Aorta (tissue), 5 donors: ENCODE data around the gene PAQR4. TPM values are rescaled to one million over a fixed set of nuclear protein-coding genes. Genes with fewer than 3 reads are reported as not detected.

Experiments
- ATAC-seq: fragments of 200-7000 bp; cut with Tn5 transposase; one replicate; pipeline ENCODE4 v1.9.1; 2022; ENCODE audit warnings: moderate library complexity; ENCODE audit not compliant: low FRiP score
- DNase-seq, 2 donors: peaks; one replicate each; pipeline ENCODE4 v3.0.0-alpha.2; 2020
- H3K27ac ChIP-seq, 2 donors: one replicate each; pipeline ENCODE4 v1.5.1; 2013; ENCODE audit warnings: low read length in 2 of 2, mild to moderate bottlenecking in 2 of 2, moderate library complexity in 2 of 2, control low read depth in 1 of 2, inconsistent platforms in 1 of 2, low read depth in 1 of 2
- H3K27me3 ChIP-seq, 2 donors: one replicate each; pipeline ENCODE4 v1.6.1; 2013; ENCODE audit warnings: control low read depth in 1 of 2, low read length in 1 of 2, mild to moderate bottlenecking in 1 of 2, moderate library complexity in 1 of 2; ENCODE audit not compliant: insufficient read depth in 2 of 2, control insufficient read depth in 1 of 2
- H3K36me3 ChIP-seq, 2 donors: one replicate each; pipeline ENCODE4 v1.6.1; 2013; ENCODE audit warnings: control low read depth in 1 of 2, low read length in 1 of 2, mild to moderate bottlenecking in 1 of 2; ENCODE audit not compliant: insufficient read depth in 2 of 2, control insufficient read depth in 1 of 2
- H3K4me1 ChIP-seq, 2 donors: one replicate each; pipeline ENCODE4 v1.6.1; 2013; ENCODE audit warnings: low read length in 2 of 2, control low read depth in 1 of 2, mild to moderate bottlenecking in 1 of 2, moderate library complexity in 1 of 2; ENCODE audit not compliant: insufficient read depth in 2 of 2, control insufficient read depth in 1 of 2
- H3K4me3 ChIP-seq, 2 donors: one replicate each; pipeline ENCODE4 v1.5.1; 2013; ENCODE audit warnings: low read length in 2 of 2, control low read depth in 1 of 2, mild to moderate bottlenecking in 1 of 2
- H3K9me3 ChIP-seq: one replicate; pipeline ENCODE4 v1.6.1; 2013; ENCODE audit warnings: mild to moderate bottlenecking, low read length; ENCODE audit not compliant: control insufficient read depth
- WGBS, 2 donors: extraction: QIAGEN DNeasy Blood & Tissue Kit; methylation state at CpG; one replicate each; pipeline ENCODE4 v1.1.7; 2013; 5-methylcytosine and 5-hydroxymethylcytosine counted together
- intact Hi-C, 2 donors: fragments of 100-400 bp; cut with DNase I; formaldehyde crosslinking; loops; one replicate each; pipeline versions ENCODE4 v1.14.2 to v1.15.0; 2022
- polyA plus RNA-seq, 2 donors: library from polyadenylated mRNA; stranded (reverse); fragments of 200-250 nt; gene quantifications; one replicate each; pipeline ENCODE4 v1.2.3, GENCODE V29; 2013
- total RNA-seq, 2 donors: library from RNA; stranded (reverse); fragmentation: NEBNext Ultra II Directional; extraction: Animal tissue kit (Norgen Biotek cat#: 25700); gene quantifications; one replicate each; pipeline ENCODE4 v1.2.1, GENCODE V29; 2021
- donor health status: healthy with polysubstance abuse.
- donor health status: Bipolar disorder and iron deficiency.
- donor health status: DM: no; HTN: no; CAD: no.
- donor health status: DM: no; HTN: no; CAD: no.
- donor health status: DM: yes; HTN: yes; CAD: no.

Gene PAQR4
- total and polyA plus RNA-seq, 4 donors = 1.5 to 5.7 (median 3.3) TPM

DNA sequence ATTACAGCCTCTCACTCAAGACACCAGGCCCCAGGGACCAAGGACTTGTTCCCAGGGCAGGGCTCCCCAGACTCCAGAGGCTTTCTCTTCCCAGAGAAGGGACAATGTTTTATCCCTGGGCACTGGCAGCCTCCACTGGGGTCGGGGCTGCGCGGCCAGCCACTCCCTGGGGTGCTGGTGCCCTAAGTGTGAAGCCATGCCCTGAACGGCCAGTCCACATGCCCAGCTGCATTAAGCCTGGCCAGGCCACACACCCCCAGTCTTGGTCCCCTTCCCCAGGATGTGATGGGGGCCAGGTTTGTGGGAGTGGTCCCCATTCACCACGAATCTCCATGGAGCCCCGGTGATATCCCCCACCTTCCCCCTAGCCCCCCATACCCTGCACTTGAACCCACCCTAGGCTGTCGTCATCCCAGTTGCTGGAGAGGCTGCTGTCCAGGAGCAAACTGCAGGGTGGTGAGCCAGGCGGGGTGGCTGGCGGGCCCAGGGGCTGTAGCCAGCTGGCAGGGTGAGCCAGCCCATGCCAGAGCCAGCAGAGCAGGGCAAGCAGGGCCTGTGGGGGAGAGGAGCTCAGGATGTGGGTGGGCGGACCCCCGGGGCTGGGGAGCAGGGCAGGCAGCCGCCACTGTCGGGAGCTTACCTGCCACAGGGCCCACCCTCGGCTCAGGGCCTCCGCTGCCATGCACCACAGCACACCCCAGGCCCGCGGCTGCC, 4.6 kb downstream of the PAQR4 start:
- Histone ChIP-seq H3K36me3 (no peaks in the 10 kb centered on the region), H3K27ac (no peak overlapping the region), H3K9me3 (no peaks in the 10 kb centered on the region), H3K4me3 (no peak overlapping the region), H3K27me3 (no peaks in the 10 kb centered on the region), H3K4me1 (no peaks in the 10 kb centered on the region)
- DNase-seq (no peak), ATAC-seq (no peak)
- WGBS, 2 donors = 86% methylated on average over 17 of the region's 17 CpGs
- intact Hi-C loops = no loop called here

DNA sequence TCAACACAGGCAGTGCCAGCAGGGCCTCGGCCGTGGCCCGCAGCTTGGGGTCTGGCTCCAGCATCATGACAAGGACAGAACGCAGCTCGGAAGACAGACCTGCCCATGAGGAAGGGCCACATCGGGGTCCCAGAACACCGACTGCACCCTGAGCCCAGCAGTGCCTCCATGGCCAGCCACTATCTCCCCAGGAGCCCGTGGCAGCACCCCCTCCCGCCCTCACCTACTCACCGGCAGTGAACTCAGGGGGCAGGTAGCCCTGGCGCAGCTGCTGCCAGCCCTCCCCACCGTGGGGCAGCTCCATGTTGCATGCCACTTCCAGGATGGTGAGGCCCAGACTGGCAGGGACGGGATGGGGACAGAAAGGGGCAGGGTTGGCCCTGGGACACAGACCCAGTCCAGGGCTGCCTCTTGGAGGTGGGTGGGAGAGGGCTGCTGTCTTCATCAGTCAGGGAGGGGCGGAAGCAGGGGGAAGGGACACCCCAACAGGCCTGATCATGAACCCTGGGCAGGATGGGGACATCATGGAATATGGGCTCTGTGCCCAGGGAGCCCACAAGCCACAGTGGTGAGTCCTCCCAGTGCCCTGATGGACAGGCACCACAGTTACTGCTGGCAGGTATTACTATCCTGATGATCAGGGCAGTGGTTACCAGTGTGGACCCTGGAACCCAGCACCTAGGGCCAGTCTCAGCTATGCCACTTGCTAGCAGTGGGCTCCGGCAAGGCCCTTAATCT, 5.3 kb downstream of the PAQR4 start:
- H3K27ac ChIP-seq = no peak overlapping the region
- no peak for ATAC-seq
- H3K4me1 ChIP-seq = no peaks in the 10 kb centered on the region
- DNase-seq = no peak
- H3K4me3 ChIP-seq = no peak overlapping the region
- H3K36me3 ChIP-seq = no peaks in the 10 kb centered on the region
- H3K9me3 ChIP-seq = no peaks in the 10 kb centered on the region
- WGBS, 2 donors = 91 to 94% methylated on average over 15 of the region's 15 CpGs
- H3K27me3 ChIP-seq = no peaks in the 10 kb centered on the region
- intact Hi-C loops = no loop called here

DNA sequence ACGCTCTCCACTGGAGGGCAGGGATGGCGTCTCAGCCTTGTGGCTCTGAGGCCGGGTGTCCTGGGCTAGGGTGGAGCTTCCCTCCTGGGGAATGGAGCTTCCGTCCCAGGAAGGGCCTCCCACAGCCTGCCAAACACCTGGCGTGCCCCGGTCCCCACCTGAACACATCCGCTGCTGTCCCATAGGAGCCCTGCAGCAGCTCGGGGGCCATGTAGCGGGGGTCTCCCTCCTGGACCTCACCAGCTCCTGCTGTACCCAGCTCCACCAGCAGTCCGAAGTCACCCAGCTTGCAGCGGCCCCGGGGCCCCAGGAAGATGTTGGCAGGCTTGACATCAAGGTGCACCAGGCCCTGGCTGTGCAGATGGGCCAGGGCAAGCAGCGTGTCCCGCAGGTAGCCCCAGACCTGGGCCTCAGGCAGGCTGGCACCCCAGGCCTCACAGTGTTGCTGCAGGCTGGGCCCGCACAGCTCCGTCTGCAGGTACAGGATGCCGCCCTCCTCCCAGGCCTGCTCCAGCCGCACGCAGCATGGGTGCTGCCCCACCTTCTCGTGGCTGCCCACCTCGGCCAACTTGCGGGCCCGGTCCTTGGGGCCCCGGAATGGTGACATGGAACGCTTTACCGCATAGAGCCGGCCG, 6.1 kb downstream of the PAQR4 start:
- WGBS, 2 donors = 95% methylated on average over 28 of the region's 28 CpGs
- no peak for DNase-seq

DNA sequence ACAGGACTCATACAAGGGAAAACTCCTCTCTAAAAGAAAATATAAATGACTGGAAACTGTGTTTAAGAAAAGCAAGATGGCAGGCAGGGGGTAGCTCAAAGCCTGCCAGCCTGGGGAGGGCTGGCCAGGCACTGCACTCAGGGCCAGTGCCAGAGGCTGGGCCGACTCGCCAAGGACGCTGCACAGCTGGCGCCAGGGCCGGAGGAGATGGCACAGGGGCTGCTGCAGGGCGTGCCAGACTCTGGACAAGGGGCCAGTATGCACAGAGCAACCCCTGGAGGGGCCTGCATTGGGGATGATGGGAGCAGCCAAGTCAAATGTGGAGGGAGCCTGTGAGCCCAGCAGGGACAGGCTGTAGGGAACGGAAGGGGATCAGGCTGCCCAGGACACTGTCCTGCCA, 7.1 kb downstream of the PAQR4 start:
- Histone ChIP-seq H3K4me3 (no peak overlapping the region), H3K4me1 (no peaks in the 10 kb centered on the region), H3K27ac (no peak overlapping the region), H3K27me3 (no peaks in the 10 kb centered on the region), H3K9me3 (no peaks in the 10 kb centered on the region), H3K36me3 (no peaks in the 10 kb centered on the region)
- DNase-seq (no peak), ATAC-seq (no peak)
- intact Hi-C loops = no loop called here
- 82 to 93% methylated on average over 7 of the region's 7 CpGs for WGBS, 2 donors

More for the DNA sequence above, 6.1 kb downstream of the PAQR4 start:
- intact Hi-C loops = no loop called here
- Histone ChIP-seq H3K36me3 (no peaks in the 10 kb centered on the region), H3K27me3 (no peaks in the 10 kb centered on the region), H3K4me1 (no peaks in the 10 kb centered on the region), H3K4me3 (no peak overlapping the region), H3K9me3 (no peaks in the 10 kb centered on the region), H3K27ac (no peak overlapping the region)
- ATAC-seq = no peak

DNA sequence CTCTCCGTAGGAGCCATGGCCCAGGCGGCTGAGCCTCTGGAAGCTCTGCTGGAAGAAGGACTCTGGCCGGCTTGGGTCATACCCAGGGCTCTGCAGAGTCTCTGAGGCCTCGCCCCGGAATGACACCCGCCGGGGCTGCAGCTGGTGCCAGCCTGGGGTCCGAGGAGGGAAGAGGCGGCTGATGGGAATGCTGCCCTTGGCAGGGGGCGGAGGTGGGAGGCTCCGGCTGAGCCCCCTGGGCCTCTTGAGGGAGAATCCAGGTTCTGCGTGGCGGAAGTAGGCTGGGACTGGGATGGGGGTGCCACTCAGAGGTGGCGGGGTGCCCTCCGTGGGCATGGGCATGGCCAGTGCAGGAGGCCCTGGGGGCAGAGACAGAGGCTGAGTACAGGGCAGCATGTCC, 7.5 kb downstream of the PAQR4 start:
- DNase-seq = no peak
- no peak for ATAC-seq
- Histone ChIP-seq H3K36me3 (no peaks in the 10 kb centered on the region), H3K9me3 (no peaks in the 10 kb centered on the region), H3K27me3 (no peaks in the 10 kb centered on the region), H3K4me1 (no peaks in the 10 kb centered on the region), H3K4me3 (no peak overlapping the region), H3K27ac (no peak overlapping the region)
- intact Hi-C loops = no loop called here
- 93 to 95% methylated on average over 15 of the region's 15 CpGs for WGBS, 2 donors

DNA sequence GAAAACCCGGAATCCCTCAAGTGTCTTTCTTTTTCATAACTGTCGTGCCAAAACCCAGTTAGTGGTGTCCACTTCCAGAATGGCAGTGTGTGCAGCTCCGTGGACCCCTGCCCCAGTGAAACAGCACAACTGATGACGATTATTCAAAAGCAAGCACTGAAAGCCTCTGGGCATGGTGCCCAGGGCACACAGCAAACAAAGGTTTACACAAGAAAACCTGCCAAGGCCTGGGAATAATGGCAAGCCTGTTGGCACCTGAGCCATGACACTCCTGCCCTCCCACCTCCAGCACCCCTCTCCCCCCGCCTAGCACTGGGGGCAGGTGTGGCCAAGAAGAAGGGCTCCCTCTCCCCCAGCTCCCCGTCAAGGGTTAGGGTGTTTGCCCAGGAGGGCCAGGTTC, 8.3 kb downstream of the PAQR4 start:
- 67 to 75% methylated on average over 6 of the region's 6 CpGs for WGBS, 2 donors
- H3K4me1 ChIP-seq = no peaks in the 10 kb centered on the region
- H3K4me3 ChIP-seq = no peak overlapping the region
- DNase-seq (no peak), ATAC-seq (no peak)
- intact Hi-C loops = no loop called here
- H3K27ac ChIP-seq = no peak overlapping the region
- no peaks in the 10 kb centered on the region for H3K9me3 ChIP-seq
- H3K27me3 ChIP-seq = no peaks in the 10 kb centered on the region
- no peaks in the 10 kb centered on the region for H3K36me3 ChIP-seq

DNA sequence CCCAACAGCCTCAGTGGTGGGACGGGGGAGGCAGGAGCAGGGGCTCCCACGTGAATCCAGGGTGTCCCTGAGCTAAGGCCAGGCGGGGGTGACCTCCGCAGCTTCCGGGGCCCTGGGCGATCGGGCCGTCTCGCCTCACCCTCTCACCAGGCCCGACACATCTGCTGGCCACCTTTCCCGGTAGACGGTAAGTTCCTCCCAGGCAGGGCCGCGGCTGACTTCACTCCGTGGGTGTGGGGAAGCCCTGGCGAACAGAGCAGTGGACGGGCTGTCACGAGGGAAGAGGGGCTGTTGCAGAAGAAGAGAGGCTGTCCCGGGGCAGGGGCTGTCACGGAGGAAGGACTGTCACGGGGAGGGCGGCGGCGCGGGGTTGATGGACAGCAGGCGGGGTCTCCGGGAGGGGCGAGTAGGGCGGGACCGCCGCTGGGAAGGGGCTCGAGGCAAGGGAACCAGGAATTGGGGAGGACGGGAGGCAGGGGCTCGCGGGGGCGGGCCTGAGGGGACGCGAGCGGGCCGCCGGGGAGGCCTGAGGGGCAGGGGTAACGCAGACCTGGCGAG, 10.6 kb downstream of the PAQR4 start:
- H3K4me1 ChIP-seq = no peaks in the 10 kb centered on the region
- no peaks in the 10 kb centered on the region for H3K9me3 ChIP-seq
- H3K36me3 ChIP-seq = no peaks in the 10 kb centered on the region
- H3K27ac ChIP-seq = no peak overlapping the region
- WGBS, 2 donors = 7% methylated on average over 34 to 43 of the region's 43 CpGs
- intact Hi-C loops = no loop called here
- ATAC-seq (no peak), DNase-seq (peak in 1 of 2 donors; percentile 58)
- H3K27me3 ChIP-seq = no peaks in the 10 kb centered on the region
- H3K4me3 ChIP-seq = no peak overlapping the region

DNA sequence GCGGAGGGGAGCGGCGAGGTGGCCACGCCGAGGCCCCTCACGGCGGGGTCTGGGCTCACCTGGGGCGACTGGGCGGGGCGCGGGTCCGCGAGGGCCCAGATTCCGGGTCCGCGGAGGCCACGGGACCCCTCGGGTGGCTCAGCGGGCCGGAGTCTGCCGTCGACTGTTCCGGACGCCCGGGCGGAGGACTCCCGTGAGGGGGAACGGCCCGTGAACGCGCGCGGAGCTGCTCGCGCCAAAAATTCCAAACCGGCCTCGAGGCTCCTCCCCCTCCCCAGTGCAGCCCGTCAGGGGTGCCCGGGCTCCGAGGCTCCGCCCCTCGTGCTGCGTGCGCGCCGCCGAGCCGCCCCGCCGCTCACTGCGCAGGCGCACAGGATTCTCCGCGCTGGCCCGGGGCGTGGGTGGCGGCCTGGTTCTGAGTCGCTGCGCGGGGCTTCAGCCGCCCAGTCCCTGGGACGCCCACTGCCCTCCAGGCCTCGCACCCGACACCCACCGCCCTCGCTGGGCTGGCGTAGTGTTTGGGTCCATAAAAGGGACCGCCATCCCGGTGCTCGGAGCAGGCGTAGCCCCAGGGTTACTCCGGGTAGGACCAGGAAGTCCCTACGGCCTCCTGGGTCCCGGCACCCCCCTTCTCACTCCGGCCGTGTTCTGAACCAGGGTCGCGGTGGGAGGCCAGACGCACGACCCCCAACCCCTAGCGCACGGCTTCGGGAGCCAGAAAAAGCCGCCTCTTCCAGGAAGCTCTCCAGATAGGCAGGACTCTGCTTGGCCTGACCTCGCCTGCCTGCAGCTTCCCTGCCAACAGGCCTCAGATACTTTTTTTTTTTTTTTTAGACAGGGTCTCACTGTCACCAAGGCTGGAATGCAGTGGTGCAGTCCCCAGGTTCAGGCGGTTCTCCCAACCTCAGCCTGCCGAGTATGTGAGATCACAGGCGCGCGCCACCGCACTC, 11.4 kb downstream of the PAQR4 start, which contains the start of gene PKMYT1:
TSS of gene PKMYT1 (minus strand) at position 220 of the 950 bp plus-strand sequence. CDS start 789 bp downstream, outside the sequence.
- peak within 1 kb of the TSS in 1 of 2 donors; percentile 34 for H3K27ac ChIP-seq

More for the DNA sequence above, 11.4 kb downstream of the PAQR4 start, which contains the start of gene PKMYT1:
- Histone ChIP-seq H3K4me3 (peak within 1 kb of the TSS; percentile 34 to 42), H3K27me3 (no peaks in the 10 kb centered on the region), H3K36me3 (no peaks in the 10 kb centered on the region), H3K9me3 (no peaks in the 10 kb centered on the region), H3K4me1 (no peaks in the 10 kb centered on the region)
- WGBS, 2 donors = 5 to 10% methylated on average over 51 to 91 of the region's 91 CpGs
- intact Hi-C loops = no loop called here
- peak; percentile 94 to 98 for DNase-seq
- ATAC-seq = peak; percentile 95
